Astrocyte (in vitro differentiated cells and primary cell): Measurements from ENCODE around the gene PCGF3.
"Not testable (repeated sequence)": the region's sequence is repeated elsewhere in the genome, so short reads cannot be mapped to it uniquely, and the experiment has no call there.

Source experiments
- EZH2 ChIP-seq: IDR thresholded peaks from 2 replicates; pipeline ENCODE4 v1.6.1; 2012; ENCODE audit warnings: mild to moderate bottlenecking, low read length, inconsistent platforms; ENCODE audit not compliant: insufficient read depth
- TF ChIP-seq, protein P1 (sequence below): IDR thresholded peaks from 2 replicates; pipeline ENCODE4 v1.5.1; 2011; ENCODE audit warnings: low read depth, mild to moderate bottlenecking, inconsistent platforms, low read length, moderate library complexity; ENCODE audit not compliant: insufficient read depth

DNA sequence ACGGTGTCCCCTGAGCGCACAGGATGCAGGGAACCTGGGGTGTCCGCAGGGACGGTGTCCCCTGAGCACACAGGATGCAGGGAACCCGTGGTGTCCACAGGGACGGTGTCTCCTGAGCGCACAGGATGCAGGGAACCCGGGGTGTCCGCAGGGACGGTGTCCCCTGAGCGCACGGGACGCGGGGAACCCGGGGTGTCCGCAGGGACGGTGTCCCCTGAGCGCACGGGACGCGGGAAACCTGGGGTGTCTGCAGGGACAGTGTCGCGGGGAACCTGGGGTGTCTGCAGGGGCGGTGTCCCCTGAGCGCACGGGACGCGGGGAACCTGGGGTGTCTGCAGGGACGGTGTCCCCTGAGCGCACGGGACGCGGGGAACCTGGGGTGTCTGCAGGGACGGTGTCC lies 30.9 kb downstream of the PCGF3 start:
- TF ChIP-seq, protein P1, sequence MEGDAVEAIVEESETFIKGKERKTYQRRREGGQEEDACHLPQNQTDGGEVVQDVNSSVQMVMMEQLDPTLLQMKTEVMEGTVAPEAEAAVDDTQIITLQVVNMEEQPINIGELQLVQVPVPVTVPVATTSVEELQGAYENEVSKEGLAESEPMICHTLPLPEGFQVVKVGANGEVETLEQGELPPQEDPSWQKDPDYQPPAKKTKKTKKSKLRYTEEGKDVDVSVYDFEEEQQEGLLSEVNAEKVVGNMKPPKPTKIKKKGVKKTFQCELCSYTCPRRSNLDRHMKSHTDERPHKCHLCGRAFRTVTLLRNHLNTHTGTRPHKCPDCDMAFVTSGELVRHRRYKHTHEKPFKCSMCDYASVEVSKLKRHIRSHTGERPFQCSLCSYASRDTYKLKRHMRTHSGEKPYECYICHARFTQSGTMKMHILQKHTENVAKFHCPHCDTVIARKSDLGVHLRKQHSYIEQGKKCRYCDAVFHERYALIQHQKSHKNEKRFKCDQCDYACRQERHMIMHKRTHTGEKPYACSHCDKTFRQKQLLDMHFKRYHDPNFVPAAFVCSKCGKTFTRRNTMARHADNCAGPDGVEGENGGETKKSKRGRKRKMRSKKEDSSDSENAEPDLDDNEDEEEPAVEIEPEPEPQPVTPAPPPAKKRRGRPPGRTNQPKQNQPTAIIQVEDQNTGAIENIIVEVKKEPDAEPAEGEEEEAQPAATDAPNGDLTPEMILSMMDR, result not testable (repeated sequence)
- TF ChIP-seq EZH2, result not testable (repeated sequence)
